ENCODE data around the gene TP63. TPM values are rescaled to one million over a fixed set of nuclear protein-coding genes. Genes with fewer than 3 reads are reported as not detected.

Gene TP63
- total and polyA plus RNA-seq, 2 donors (not counting 3 experiments of a cell fraction or from before 2014, with no cell fraction given): not detected

GRCh38 chr3:189626286-189626685 lies 4.9 kb upstream of the TP63 start:
- POLR2A ChIA-PET: no interaction called here
- dilution Hi-C loops (cut with MboI; ENCODE audit: extremely low pct_ligation_motif_present, low sequenced_read_pairs): no loop called here
- CTCF ChIA-PET: interaction anchor here (0.7 kb wide), 1 partner anchor 322 kb away, joined by 3 read pairs; no protein-coding TSS in a partner anchor
- Histone ChIP-seq H3K36me3 (ENCODE audit: control insufficient read depth in 2 of 2, extremely low read depth in 1 of 2, insufficient read depth in 2 of 2, low read length in 2 of 2) (no peaks in the 10 kb centered on the region), H3K27me3 (ENCODE audit: control insufficient read depth in 2 of 2, insufficient read depth in 2 of 2, low read length in 2 of 2) (no peaks in the 10 kb centered on the region), H3K4me1 (ENCODE audit: control insufficient read depth, extremely low read depth, insufficient read depth, low read length) (no peaks in the 10 kb centered on the region), H3K79me2 (ENCODE audit: control insufficient read depth, insufficient read depth, low read length) (no peaks in the 10 kb centered on the region), H3K27ac (ENCODE audit: insufficient read depth, low read depth, low read length) (no peak overlapping the region), H3K4me2 (ENCODE audit: insufficient read depth, low read length) (no peak overlapping the region), H3K9ac (replicated peaks; ENCODE audit: extremely low read depth, insufficient read depth, low read length) (no peak overlapping the region), H3K9me3 (replicated peaks; ENCODE audit: control insufficient read depth, insufficient read depth, low read length) (no peaks in the 10 kb centered on the region), H4K20me1 (replicated peaks; ENCODE audit: control insufficient read depth, extremely low read depth, insufficient read depth, low read length) (no peaks in the 10 kb centered on the region), H2AFZ (ENCODE audit: low read depth, low read length) (no peak overlapping the region), H3K4me3 (replicated peaks in 1 of 3; ENCODE audit: insufficient read depth in 1 of 3, low read depth in 1 of 3, low read length in 3 of 3) (no peak overlapping the region), H3K9me1 (replicated peaks; ENCODE audit: control insufficient read depth, extremely low read depth, insufficient read depth, low read length) (no peaks in the 10 kb centered on the region)
- TF ChIP-seq GATA2 (IDR thresholded peaks at IDR 0.05; ENCODE audit: insufficient read depth, insufficient read length, low read depth, low read length): no peak
- FAIRE-seq (no peak), DNase-seq (ENCODE audit: low read depth, low spot score) (no peak)
- no TSS peak for BruUV-seq (replicated peaks)
- intact Hi-C loops (cut with micrococcal nuclease): no loop called here

- Histone ChIP-seq H3K4me3 (replicated peaks in 1 of 3; ENCODE audit: insufficient read depth in 1 of 3, low read depth in 1 of 3, low read length in 3 of 3) (no peak overlapping the region), H3K4me2 (ENCODE audit: insufficient read depth, low read length) (no peak overlapping the region), H3K79me2 (ENCODE audit: control insufficient read depth, insufficient read depth, low read length) (no peaks in the 10 kb centered on the region), H3K4me1 (ENCODE audit: control insufficient read depth, extremely low read depth, insufficient read depth, low read length) (no peaks in the 10 kb centered on the region), H3K27ac (ENCODE audit: insufficient read depth, low read depth, low read length) (no peak overlapping the region), H2AFZ (ENCODE audit: low read depth, low read length) (no peak overlapping the region), H3K9me3 (replicated peaks; ENCODE audit: control insufficient read depth, insufficient read depth, low read length) (no peaks in the 10 kb centered on the region), H3K9me1 (replicated peaks; ENCODE audit: control insufficient read depth, extremely low read depth, insufficient read depth, low read length) (no peaks in the 10 kb centered on the region), H3K36me3 (ENCODE audit: control insufficient read depth in 2 of 2, extremely low read depth in 1 of 2, insufficient read depth in 2 of 2, low read length in 2 of 2) (no peaks in the 10 kb centered on the region), H4K20me1 (replicated peaks; ENCODE audit: control insufficient read depth, extremely low read depth, insufficient read depth, low read length) (no peaks in the 10 kb centered on the region), H3K9ac (replicated peaks; ENCODE audit: extremely low read depth, insufficient read depth, low read length) (no peak overlapping the region), H3K27me3 (ENCODE audit: control insufficient read depth in 2 of 2, insufficient read depth in 2 of 2, low read length in 2 of 2) (no peaks in the 10 kb centered on the region)
- no peak for DNase-seq (ENCODE audit: low read depth, low spot score)
- intact Hi-C loops (cut with micrococcal nuclease): no loop called here
- no peak for FAIRE-seq
- no peak for TF ChIP-seq JUN (IDR thresholded peaks at IDR 0.05; ENCODE audit: borderline replicate concordance, insufficient read depth, insufficient read length, low read depth)
- no peak for TF ChIP-seq POLR2AphosphoS5 (IDR thresholded peaks at IDR 0.05; ENCODE audit: insufficient read depth, low read depth, low read length)
- no peak for TF ChIP-seq POLR2A (IDR thresholded peaks at IDR 0.05; ENCODE audit: low read depth, low read length)
- no peak for TF ChIP-seq CTCF (IDR thresholded peaks at IDR 0.05; ENCODE audit: extremely low read depth in 1 of 2, insufficient read depth in 1 of 2, low read depth in 1 of 2, low read length in 2 of 2)
- no peak for TF ChIP-seq MAX (IDR thresholded peaks at IDR 0.05; ENCODE audit: insufficient read depth, insufficient read length)
- ChIA-PET POLR2A (no interaction called here), CTCF (interaction anchor here (1.1 kb wide), 1 partner anchor 319 kb away, joined by 4 read pairs; no protein-coding TSS in a partner anchor)
- no TSS peak for BruUV-seq (replicated peaks)
- dilution Hi-C loops (cut with MboI; ENCODE audit: extremely low pct_ligation_motif_present, low sequenced_read_pairs): no loop called here
Observed at GRCh38 chr3:189629803-189630455, 1.3 kb upstream of the TP63 start.

Measured in endothelial cell of umbilical vein (primary cell).